WTC11 (cell line): Measurements from ENCODE around the gene FMNL2. TPM values are rescaled to one million over a fixed set of nuclear protein-coding genes. Genes with fewer than 3 reads are reported as not detected.

Experiments
- ATAC-seq: fragments of 200-7000 bp; cut with Tn5 transposase; 2 replicates; pipeline ENCODE4 v1.10.0; 2021; ENCODE audit warnings: mild to moderate bottlenecking, moderate library complexity
- CTCF ChIA-PET: fragments of 300-600 bp; sonication (Branson Sonifier 250); formaldehyde crosslinking; loops from one replicate; lab custom pipeline; 2021; ENCODE audit warnings: antibody characterized with exemption; lab: Charles Lee
- POLR2A ChIA-PET: fragments of 350-600 bp; sonication (Branson Sonifier 250); formaldehyde crosslinking; loops from one replicate; lab custom pipeline; 2021; ENCODE audit warnings: antibody characterized with exemption; lab: Charles Lee
- DNase-seq: peaks from one replicate; pipeline ENCODE4 v3.0.0; 2021; ENCODE audit warnings: low spot score
- H3K27ac Mint-ChIP-seq: 2 replicates; pipeline ENCODE4 v1.8.0; 2021; ENCODE audit warnings: mixed read lengths
- H3K27me3 Mint-ChIP-seq: 2 replicates; pipeline ENCODE4 v1.8.0; 2021; ENCODE audit warnings: low read depth, mild to moderate bottlenecking, moderate library complexity, mixed read lengths
- H3K36me3 Mint-ChIP-seq: 2 replicates; pipeline ENCODE4 v1.8.0; 2021; ENCODE audit warnings: mixed read lengths
- H3K4me1 Mint-ChIP-seq: 2 replicates; pipeline ENCODE4 v1.8.0; 2022; ENCODE audit warnings: mixed read lengths
- H3K4me3 Mint-ChIP-seq: 2 replicates; pipeline ENCODE4 v1.8.0; 2021; ENCODE audit warnings: mild to moderate bottlenecking, moderate library complexity, mixed read lengths
- H3K9me3 Mint-ChIP-seq: 2 replicates; pipeline ENCODE4 v1.8.0; 2021; ENCODE audit warnings: mixed read lengths
- E2F4 ChIP-seq: sonication (generic); formaldehyde crosslinking; IDR thresholded peaks from 2 replicates; pipeline ENCODE4 v1.8.1; 2022; ENCODE audit warnings: low read depth, mild to moderate bottlenecking, moderate library complexity, missing genetic modification reagents, borderline replicate concordance
- FOXP4 ChIP-seq: sonication (generic); formaldehyde crosslinking; IDR thresholded peaks from 2 replicates; pipeline ENCODE4 v1.8.0; 2022; ENCODE audit warnings: mild to moderate bottlenecking, missing genetic modification reagents
- MYBL2 ChIP-seq: sonication (generic); formaldehyde crosslinking; IDR thresholded peaks from 2 replicates; pipeline ENCODE4 v1.8.1; 2023; ENCODE audit warnings: mild to moderate bottlenecking, moderate library complexity, missing genetic modification reagents
- PREB ChIP-seq: sonication (generic); formaldehyde crosslinking; IDR thresholded peaks from 2 replicates; pipeline ENCODE4 v1.8.1; 2022; ENCODE audit warnings: mild to moderate bottlenecking, missing genetic modification reagents, moderate library complexity, borderline replicate concordance
- RORB ChIP-seq: fragments of 250-450 bp; sonication (Bioruptor Pico); IDR thresholded peaks from 2 replicates; pipeline ENCODE4 v1.9.0; 2021; ENCODE audit warnings: mild to moderate bottlenecking
- SOX15 ChIP-seq: fragments of 250-450 bp; sonication (Bioruptor Pico); IDR thresholded peaks from 2 replicates; pipeline ENCODE4 v1.9.0; 2021; ENCODE audit warnings: mild to moderate bottlenecking
- TEAD4 ChIP-seq: sonication (generic); formaldehyde crosslinking; IDR thresholded peaks from 2 replicates; pipeline ENCODE4 v1.8.0; 2022; ENCODE audit warnings: mild to moderate bottlenecking, missing genetic modification reagents
- ZBTB21 ChIP-seq: sonication (generic); formaldehyde crosslinking; IDR thresholded peaks from 2 replicates; pipeline ENCODE4 v1.8.1; 2023; ENCODE audit warnings: mild to moderate bottlenecking, missing genetic modification reagents, borderline replicate concordance
- ZBTB43 ChIP-seq: sonication (generic); formaldehyde crosslinking; IDR thresholded peaks from 2 replicates; pipeline ENCODE4 v1.8.1; 2023; ENCODE audit warnings: mild to moderate bottlenecking, missing genetic modification reagents
- ZNF532 ChIP-seq: fragments of 250-450 bp; sonication (Bioruptor Pico); IDR thresholded peaks from 2 replicates; pipeline ENCODE4 v1.9.0; 2021; ENCODE audit warnings: mild to moderate bottlenecking, borderline replicate concordance
- total RNA-seq: library from RNA; stranded (reverse); gene quantifications from 3 replicates; pipeline ENCODE4 v1.2.3, GENCODE V29; 2021
- TF ChIP-seq, protein P1 (sequence below): sonication (generic); formaldehyde crosslinking; IDR thresholded peaks from 2 replicates; pipeline ENCODE4 v1.8.0; 2023; ENCODE audit warnings: missing genetic modification reagents, mild to moderate bottlenecking, borderline replicate concordance
- TF ChIP-seq, protein P2 (sequence below): fragments of 250-450 bp; sonication (Bioruptor Pico); conservative IDR thresholded peaks from 2 replicates; pipeline ENCODE4 v1.9.0; 2021; ENCODE audit warnings: mild to moderate bottlenecking

Gene FMNL2
- total RNA-seq, 1 experiment from 2014 or later, result 43.0 TPM

- H3K4me1 Mint-ChIP-seq, result peaks cover 28% of the 10 kb centered on the region
- H3K27me3 Mint-ChIP-seq, result no peaks in the 10 kb centered on the region
- H3K27ac Mint-ChIP-seq, result no peak overlapping the region
- POLR2A ChIA-PET, result no interaction called here
- peaks cover 4% of the 10 kb centered on the region; the same call in 1 of the 2 replicates for H3K9me3 Mint-ChIP-seq
- DNase-seq (no peak), ATAC-seq (no peak)
- CTCF ChIA-PET, result interaction anchor here (1.0 to 1.2 kb wide), 2 partner anchors 10 to 13 kb away, joined by 3 read pairs; no protein-coding TSS in a partner anchor
- no peak for TF ChIP-seq RORB
- H3K36me3 Mint-ChIP-seq, result peaks cover 4% of the 10 kb centered on the region
- H3K4me3 Mint-ChIP-seq, result no peak overlapping the region
These were observed 204.4 kb downstream of the FMNL2 start for GRCh38 chr2:152539424-152539823.

DNA sequence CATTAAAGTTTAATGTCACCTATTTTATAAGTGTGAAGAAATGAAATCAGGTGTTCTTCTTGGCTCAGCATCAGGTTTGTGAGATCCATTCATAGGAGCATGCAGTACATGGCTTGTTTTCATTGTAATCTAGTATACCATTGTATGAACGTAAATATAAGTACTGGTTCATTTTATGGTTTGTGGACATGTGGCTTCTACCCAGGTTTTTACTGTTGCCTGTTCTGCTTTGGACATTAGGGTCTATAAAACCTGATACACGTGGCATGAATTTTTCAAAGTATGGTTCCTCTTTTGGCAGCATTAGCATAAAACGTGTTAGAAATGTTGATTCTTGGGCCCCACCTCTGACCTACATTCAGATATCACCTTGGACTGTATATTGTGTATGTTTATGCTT is 206.7 kb downstream of the FMNL2 start:
- CTCF ChIA-PET, result no interaction called here
- DNase-seq (no peak), ATAC-seq (no peak)
- POLR2A ChIA-PET, result no interaction called here
- Mint-ChIP-seq H3K4me3 (no peak overlapping the region), H3K27ac (0 out of 2 replicates have a peak overlapping the region, but pooled peaks have one; percentile 8), H3K9me3 (peaks cover 4% of the 10 kb centered on the region; the same call in 1 of the 2 replicates), H3K27me3 (no peaks in the 10 kb centered on the region), H3K36me3 (peaks cover 4% of the 10 kb centered on the region), H3K4me1 (peaks cover 22% of the 10 kb centered on the region)
- TF ChIP-seq ZBTB21 (no peak), ZNF532 (CRISPR knock-in tag) (no peak), E2F4 (no peak)

GRCh38 chr2:152542337-152542994 is 207.5 kb downstream of the FMNL2 start:
- Mint-ChIP-seq H3K9me3 (peaks cover 4% of the 10 kb centered on the region; the same call in 1 of the 2 replicates), H3K27ac (peak overlapping the region; percentile 82; the same call in 1 of the 2 replicates), H3K27me3 (no peaks in the 10 kb centered on the region), H3K4me3 (no peak overlapping the region), H3K4me1 (peaks cover 20% of the 10 kb centered on the region), H3K36me3 (peaks cover 4% of the 10 kb centered on the region)
- DNase-seq (no peak), ATAC-seq (no peak)
- ChIA-PET CTCF (no interaction called here), POLR2A (no interaction called here)
- TF ChIP-seq ZBTB43 (CRISPR knock-in tag) (no peak), TEAD4 (CRISPR knock-in tag) (no peak), SOX15 (CRISPR knock-in tag) (no peak), MYBL2 (no peak), PREB (CRISPR knock-in tag) (no peak), FOXP4 (CRISPR knock-in tag) (no peak)
- TF ChIP-seq, protein P1, sequence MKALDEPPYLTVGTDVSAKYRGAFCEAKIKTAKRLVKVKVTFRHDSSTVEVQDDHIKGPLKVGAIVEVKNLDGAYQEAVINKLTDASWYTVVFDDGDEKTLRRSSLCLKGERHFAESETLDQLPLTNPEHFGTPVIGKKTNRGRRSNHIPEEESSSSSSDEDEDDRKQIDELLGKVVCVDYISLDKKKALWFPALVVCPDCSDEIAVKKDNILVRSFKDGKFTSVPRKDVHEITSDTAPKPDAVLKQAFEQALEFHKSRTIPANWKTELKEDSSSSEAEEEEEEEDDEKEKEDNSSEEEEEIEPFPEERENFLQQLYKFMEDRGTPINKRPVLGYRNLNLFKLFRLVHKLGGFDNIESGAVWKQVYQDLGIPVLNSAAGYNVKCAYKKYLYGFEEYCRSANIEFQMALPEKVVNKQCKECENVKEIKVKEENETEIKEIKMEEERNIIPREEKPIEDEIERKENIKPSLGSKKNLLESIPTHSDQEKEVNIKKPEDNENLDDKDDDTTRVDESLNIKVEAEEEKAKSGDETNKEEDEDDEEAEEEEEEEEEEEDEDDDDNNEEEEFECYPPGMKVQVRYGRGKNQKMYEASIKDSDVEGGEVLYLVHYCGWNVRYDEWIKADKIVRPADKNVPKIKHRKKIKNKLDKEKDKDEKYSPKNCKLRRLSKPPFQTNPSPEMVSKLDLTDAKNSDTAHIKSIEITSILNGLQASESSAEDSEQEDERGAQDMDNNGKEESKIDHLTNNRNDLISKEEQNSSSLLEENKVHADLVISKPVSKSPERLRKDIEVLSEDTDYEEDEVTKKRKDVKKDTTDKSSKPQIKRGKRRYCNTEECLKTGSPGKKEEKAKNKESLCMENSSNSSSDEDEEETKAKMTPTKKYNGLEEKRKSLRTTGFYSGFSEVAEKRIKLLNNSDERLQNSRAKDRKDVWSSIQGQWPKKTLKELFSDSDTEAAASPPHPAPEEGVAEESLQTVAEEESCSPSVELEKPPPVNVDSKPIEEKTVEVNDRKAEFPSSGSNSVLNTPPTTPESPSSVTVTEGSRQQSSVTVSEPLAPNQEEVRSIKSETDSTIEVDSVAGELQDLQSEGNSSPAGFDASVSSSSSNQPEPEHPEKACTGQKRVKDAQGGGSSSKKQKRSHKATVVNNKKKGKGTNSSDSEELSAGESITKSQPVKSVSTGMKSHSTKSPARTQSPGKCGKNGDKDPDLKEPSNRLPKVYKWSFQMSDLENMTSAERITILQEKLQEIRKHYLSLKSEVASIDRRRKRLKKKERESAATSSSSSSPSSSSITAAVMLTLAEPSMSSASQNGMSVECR (CRISPR knock-in tag), result no peak
- TF ChIP-seq, protein P2, sequence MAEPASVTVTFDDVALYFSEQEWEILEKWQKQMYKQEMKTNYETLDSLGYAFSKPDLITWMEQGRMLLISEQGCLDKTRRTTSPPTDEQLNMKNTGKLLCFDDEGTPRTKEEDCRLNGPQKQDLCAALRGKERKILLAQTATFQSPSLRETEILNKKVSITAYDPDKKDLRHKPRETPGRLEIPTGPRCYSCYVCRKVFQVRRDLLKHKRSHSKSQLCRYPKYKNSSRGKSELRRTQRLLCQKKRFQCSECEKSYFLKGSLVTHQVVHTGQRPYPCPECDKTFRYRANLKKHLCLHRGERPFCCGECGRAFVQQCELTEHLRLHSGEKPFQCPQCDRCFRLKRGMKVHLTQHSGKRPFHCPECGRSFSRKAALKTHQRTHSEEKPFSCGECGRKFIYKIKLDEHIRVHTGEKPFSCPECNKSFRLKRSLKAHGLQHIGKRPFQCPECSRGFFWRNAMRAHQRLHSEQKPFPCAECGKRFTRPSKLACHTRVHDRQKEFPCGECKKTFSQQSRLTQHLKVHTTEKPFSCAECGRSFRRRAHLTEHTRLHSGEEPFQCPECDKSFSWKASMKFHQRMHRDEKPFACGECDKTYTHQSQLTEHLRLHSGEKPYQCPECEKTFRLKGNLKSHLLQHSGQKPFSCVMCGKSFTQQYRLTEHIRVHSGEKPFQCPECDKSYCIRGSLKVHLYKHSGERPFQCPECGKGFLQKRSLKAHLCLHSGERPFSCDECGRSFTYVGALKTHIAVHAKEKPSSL (CRISPR knock-in tag), result no peak
